Measurements from ENCODE around the gene ARHGEF4.

The ARHGEF4 gene

DNA sequence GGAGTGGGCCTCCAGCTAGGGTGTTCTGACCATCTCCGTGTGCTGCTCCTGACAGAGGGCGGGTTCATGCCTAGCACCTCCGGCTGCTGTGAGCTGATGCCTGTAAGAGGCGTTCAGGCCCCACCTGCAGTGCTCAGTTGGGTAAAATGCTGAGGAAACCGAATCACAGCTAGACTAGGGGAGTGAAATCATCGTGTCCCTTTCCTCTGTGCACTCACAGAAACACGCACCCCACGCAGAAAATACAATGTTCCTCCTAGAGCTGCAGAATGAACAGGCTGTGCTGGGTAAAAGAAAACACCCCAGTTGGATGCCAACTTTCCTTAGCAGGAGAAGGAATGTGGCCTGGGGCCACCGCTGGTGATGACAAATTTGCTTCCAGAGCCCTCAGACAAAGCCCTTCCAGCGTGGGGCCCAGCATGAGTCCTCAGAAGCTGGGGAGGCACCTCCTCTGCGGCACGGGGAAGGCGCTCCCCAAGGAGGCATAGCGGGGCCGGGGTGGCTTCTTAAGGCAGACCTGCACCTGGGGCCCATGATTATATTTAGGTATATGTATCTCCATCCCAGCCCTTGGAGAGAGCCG is 16.3 kb upstream of the ARHGEF4 start:
- DNase-seq: peak; percentile 58

DNA sequence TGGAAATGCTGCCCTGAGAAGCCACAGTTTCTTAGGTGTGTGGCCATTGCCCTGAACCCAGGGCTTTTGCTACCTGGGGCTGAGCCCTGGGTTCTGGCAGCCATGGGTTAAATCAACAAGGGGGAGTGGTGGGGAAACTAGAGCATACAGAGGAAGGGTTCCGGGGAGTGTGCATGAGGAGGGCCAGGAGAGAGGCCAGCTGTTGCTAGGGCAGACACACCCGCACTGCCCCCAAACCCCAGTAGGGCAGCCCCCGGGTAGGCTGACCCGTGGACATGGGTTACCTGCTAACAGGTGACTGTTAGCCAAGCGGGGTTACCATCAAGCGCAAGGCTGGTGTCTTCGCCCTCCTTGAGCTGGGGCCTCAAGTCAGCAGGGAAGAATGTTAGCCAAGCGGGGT is 14.8 kb upstream of the ARHGEF4 start:
- no peak for DNase-seq

DNA sequence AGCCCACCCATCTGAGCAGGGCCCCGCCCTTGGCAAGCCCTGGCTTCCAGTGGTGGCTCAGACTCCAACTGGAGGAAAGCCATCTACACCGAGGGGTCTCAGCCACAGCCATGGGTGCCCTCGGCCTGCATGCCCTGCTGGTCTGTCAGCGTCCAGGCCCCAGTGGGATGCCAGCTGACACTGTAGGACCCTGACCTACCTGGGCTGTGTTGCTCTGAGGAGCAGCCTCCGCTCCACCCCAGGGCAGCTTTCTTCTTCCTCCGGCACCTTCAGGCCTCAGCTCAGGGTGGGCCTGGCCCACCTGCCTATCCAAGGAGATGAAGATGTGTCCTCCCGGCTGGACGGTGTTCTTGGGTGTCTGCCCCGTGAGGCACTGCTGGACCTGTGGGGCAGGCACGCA is 13.9 kb upstream of the ARHGEF4 start:
- no peak for DNase-seq

DNA sequence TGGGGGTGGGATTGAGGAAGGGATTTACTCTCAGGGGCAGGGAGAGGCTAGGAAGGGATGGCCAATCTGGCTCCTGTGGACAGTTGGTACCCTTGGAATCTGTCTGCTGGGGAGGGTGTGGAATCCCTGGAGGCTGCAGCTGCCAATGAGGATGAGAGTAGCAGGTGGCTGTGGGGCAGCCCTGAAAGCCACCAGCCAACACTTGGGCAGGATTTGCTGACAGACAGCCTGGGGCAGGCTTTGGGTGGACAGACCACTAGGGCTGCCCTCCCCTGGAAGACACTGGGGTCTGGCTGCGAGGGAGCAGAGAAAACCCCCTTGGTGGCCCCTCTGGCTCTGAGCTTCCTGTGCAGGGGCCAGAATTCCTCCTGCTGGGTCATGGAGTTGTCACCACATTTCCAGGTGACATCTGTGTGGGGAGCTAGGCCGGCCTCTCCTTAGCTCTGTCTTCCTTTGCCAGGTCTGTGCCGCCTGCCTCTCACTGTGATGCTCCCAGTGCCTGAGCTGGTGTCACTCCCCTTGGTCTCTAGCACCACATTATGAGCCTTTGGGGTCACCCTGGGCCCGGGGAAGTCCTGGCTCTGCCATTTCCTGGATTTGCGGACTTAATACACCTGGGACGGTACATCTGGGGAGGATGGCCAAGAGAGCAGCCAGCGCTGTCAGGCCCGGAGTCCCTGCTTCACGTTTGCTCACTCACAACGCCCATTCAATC is 13.4 kb upstream of the ARHGEF4 start:
- DNase-seq: no peak

DNA sequence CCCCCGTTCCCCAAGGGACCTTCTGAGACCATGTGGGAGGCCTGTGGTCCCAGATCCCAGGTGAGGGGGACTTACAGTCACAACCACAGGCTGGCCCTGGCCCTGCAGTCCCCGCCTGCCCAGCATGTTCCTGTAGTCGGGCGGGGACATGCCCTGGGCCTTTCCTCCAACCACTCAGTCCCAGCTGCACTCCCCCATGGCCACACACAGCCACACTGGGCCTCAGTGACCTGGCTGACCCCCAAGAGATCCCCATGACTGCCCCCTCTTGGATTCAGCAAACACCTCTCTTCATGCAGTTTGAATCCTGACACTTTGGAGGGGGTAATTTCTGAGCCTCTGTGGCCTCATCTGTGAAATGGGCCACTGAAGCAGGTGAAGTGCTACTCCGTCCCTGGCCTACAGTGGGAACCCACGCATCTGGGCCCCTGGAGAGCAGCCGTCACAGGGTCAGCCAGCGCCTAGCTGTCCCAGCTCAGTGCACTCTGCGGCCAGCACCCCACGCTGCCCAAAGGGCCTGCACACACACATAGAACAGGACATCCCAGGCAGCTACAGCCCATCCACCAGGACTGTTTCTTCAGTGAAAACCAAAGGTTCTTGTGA is 12.7 kb upstream of the ARHGEF4 start:
- DNase-seq: no peak

DNA sequence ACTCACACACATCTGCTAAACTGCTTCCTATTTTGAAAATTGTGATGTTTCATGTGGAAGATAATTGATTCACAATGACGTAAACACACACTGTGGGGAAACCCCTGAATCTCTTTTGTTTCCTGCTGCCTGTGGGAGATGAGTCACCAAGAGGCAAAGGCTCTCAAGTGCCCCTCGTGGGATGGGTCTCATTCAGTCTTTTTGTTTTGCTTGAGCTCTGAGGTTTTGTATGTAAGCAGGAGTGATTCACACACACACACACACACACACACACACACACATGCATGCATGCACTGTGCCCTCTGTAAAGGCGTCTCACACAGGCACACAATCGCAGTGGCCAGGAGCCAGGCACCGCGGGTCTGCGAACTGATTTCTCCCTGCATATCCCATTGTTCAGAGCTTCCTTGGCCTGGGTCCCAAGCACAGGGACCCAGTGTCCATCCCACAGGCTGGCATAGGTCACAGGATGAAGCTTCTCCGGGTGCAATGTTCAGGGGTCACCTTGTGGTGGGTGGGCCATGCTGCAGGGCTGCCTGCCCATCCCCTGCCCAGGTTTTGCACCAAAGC is 12.1 kb upstream of the ARHGEF4 start:
- DNase-seq: peak; percentile 50

DNA sequence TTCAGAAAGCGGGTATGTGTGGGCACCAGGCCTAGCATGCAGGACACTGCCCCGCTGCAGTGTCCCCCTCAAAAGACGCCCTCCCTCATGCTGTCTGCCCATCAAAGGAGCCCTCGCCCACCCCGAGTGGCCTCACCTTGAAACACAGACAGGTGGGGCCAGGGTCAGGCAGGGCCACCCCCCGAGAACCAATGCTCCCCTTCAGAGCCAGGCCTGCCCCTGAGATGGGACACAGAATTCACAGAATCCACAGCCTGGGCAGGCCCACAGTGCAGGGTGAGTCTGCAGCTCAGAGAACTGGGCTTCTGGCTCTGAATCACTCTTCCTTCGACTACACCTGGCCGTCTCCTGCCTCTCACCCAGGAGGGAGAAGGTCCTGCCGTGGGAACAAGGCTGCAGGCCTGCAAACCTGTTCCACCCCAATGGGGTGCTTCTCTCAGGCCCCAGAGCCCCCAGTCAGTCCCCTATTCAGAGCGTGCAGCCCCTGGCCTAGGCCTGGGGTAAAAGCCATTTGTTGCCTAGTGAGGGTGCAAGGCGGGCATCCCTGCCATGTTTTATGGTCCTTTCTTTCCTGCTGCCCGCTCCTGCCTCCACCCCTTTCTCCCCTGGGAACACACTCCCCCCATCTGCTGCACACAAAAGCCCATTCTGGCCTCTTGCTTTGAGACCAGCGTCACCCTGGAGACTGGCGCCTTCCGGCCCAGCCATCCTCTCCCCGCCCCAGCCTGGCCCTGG is 11.3 kb upstream of the ARHGEF4 start:
- peak; percentile 65 for DNase-seq

DNA sequence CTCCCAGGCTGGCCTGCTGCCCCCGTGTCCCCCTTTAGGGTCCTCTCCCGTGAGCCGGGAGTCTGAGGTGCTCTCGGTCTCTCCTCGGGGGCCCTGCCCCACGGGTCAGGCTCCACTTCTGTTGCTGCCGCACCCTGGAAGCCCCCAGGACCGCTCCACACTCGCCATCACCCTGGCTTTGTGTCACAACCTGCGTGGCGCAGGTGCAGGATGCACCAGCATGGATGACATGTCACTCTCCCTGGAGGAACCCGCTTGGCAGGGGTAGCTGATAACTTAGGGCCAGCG is 10.8 kb upstream of the ARHGEF4 start:
- peak; percentile 45 for DNase-seq

DNA sequence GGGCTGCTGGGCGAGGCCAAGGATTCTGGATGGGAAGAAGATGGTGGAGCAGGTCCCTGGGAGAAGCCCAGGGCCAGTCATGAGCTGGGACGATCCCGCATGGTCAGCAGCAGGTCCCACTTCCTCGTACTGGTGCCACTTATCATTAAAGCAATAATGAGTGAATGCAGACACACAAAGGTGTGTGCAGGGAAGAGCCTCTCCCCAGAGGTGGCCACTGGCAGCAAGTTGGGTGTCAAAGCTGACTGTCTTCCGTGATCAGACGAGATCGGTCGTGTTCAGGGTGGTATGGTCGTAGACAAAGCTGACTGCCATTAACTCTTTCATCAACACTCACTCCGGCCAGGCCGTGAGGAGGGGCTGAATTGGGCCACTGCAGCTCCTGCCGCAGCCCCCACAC is 10.3 kb upstream of the ARHGEF4 start:
- no peak for DNase-seq

DNA sequence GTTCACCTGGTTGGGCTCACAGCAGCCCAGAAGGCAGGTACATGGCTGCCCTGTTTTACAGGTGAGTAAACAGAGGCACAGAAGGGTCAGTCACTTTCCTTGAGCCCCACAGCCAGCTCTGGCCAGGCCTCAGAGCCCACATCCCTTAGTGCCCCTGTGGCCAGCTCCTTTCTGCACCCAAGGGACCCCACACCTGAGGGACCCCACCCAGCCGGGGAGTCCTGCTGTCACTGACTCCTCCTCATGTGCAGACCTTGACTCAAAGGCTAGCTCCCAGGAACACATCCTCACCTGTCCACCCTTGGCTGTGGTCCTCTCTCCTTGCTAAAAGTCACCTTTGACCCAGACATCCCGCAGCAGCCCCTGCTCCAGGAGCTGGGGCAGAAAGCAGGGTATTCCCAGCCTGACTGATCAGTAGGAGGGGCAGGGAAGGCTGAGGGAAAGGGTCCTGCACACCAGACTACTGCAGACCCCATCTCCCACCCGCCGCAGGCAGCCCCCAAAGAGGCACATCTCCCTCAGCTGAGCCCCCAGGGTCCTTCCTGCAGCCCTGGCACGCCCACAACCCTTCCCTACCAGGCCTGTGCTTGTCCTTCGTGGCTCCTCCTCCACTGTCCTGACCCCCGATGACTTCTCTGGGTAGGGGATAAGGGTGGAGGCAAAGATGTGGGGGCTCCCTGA is 9.8 kb upstream of the ARHGEF4 start:
- no peak for DNase-seq

DNA sequence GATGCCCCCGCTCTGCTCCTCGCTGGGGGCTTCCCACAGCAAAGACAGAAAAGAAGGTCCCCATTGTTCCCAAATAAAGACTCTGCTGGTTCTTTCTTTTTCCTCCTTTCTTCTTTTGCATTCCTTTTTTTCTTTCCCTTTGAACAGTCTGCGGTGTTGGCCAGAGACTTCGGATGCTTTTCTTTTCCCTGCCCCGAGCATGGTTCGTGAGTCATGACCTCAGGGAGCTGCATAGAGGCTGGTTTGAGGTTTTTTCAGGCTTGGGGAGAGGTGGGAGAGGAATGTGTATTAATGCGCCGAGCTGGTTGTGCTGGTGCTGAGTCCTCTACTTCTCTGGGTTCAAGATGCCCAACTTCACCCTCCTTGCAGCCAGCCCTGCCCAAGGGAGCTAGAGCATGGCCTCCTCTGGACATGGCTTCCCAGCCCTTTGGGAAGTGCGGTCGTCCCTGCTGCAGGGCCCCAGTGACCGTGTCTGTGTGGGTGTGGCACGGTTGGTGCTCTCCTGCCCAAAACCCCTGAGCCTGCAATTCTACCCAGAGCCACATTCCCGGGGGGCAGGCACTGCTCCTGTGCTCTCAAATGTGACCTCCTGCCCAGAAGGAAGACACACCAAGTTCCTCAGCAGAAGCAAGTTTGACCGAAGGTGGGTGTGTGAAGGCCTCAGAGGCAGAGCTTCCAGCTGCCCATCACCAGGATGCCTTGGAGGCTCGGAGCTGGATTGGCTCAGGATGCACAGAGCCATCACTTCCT is 9.0 kb upstream of the ARHGEF4 start:
- DNase-seq: no peak

DNA sequence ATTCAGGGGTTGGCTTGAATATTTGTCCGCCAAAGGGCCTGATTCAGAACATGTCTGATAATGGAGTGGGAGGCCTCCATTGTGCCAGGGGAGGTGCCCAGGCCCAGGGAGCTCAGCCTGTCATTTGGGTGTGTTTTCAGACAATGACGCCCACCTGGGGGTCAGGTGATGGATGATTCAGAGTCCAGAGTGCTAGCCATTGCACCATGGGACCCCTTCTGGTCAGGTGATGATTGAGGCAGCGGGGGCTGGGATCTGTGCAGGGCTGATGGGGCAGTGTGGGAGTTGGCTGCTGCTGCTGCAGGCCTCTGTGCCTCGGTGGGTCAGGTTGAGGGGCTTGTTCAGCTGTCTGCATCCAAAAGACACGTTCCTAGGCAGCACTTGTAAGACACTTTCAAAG is 8.3 kb upstream of the ARHGEF4 start:
- no peak for DNase-seq

DNA sequence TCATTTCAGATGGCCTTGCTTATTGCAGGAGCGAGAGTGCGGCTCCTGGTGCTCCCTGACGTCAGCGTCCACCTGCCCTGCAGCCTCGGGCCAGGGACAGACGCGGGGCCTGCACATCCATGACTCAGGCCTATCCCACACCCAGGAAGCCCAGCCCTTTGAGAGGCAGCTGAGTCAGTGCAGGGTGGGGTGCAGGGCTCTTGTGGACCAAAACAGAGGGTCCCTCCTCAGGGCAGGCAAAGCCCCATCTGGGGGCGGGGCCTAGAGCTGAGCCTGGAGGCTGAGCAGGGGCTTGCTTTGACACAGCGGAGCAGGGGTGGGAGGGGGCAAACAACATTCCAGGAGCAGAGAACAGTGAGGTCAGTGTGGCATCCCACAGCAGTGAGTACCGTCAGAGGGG is 7.7 kb upstream of the ARHGEF4 start:
- DNase-seq: no peak

DNA sequence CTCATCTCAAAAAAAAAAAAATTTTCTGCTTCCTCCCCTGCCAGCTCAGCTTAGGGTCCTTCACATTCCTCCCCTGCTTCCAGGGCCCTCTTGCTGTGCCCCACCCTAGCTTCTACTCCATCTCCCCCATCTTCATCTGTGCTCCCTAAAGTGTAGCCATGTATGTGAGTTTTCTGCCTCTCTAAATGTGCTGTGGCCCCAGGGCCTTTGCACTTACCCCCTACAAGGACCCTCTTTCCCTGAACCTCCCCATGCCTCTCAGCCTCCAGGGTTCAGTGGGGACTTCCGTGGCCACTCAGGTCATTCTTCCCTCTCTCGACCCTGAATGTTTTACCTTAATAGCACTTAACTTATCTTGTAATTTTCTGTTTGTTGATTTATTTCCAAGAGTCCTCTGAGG is 6.2 kb upstream of the ARHGEF4 start:
- no peak for DNase-seq

DNA sequence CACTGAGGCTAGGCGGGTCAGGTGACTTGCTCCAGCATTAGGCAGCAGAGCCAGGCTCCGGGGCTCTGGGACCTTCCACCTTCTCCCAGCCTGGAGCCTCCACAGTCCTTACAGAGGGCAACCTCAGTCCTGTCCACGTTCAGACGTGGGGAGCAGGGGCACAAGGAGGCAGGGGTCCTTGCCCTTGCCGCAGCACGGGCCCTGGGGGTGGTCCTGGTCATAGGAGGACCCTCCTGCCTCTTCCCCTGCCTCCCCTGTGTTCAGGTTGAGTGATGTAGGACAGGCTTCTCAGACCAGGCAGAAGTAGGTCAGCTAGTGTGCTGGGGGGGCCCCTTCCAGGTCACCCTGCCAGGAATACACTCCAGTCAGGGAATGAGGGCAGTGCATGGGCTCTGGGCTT is 5.4 kb upstream of the ARHGEF4 start:
- DNase-seq: no peak

DNA sequence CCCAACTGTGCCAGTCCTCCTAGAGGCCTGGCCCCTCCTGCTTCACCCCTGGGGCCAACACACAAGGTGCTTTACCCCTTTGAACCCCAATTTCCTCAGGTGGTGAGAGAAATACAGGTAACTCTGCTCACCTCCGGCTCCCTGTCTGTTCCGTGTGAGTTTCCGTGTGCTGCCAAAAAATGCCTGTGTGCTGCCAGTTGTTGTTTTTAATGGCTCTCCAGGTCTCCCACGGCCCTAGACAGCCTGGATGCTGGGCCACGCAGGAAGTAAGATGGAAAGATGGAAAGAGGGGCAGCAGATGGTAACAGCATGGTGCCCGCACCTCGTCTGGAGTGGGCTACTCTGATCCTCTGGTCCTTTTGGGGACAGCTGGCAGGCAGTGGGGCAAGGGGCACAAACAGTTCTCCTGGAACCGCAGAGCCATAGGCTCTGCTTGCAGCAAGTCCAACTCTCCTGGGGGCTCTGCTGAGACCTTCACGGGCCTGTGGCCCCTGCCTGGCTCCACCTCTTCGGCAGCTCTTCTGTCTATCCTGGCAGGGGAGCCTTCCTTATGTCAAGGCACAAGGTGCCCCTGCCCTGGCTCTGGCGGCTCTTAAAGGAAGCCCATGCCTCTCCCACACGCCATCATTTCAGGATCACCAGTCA is 4.3 kb upstream of the ARHGEF4 start:
- DNase-seq: no peak

DNA sequence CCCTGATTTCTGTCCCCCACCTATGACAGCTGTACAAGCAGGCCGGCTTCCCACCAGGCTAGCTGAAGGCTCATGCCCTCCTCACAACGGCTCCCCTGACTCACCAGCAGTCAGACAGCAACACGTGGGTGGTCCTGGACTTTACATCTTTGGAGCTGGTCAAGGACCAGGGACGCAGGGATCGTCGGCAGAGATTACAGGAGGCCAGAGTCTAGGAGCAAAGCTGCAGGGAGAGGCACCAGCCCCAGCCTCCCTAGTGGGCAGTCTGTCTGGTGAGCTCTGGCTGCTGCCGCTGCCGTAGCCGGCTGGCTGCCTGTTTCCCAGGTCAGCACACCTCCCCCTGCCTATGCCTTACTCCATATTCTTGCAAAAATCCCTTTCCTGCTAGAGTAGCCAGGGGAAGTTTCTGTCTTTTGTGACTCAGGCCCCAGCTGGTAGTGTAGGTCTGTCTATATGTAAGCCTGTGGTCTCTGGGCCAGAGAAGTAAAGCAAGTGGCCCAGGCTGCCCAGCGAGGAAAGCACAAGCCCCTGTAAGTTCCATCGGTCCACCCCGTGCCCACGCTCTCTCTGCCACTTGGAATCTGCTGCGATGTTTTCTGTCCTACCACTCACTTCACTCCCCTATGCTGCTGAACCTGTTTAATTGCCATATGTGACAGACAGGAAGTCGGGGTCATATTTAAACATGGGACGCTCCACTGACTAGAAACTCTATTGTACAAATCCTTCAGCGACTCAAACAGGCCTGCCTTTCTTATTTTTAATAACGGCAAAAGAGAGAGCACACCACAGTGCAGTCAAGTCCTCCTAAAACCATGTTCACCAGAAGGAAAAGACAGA is 2.4 kb upstream of the ARHGEF4 start:
- no peak for DNase-seq

DNA sequence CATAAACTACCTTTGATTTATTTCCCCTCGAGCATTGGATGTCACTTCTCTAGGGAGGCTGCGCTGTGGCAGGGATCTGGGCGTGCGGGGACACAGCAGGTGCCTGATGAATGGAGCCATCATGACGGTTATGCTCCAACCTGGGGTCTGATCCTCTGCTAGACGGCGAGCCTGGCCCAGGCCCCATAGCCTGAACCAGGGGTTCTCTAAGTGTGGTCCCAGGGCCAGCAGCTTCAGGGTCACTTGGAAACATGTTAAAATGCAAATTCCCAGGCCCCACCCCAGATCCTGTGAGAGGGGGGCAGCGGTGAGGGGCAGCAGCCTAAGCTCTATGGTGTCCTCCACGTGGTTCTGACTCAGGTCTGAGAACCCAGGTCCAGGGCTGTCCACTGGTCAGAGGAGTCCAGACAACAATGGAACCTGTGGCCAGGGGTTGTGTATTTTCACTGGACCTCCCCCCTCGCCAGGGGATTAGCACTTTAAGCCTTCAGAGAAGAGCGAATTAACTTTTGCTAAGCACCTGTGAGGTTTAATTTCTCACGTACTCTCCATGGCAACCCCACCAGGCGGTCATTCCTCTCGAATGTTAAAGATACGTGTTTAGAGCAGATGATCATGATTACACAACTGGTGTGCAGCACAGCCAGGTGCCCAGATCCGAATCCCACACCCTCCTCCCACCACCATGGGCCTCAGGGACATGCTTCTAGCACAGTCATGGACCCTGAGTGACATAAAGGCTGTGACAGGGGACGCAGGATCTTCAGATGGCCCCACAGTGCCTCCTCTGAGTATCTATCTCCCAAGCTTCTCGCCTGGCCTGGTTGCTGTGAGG is 1.6 kb upstream of the ARHGEF4 start:
- DNase-seq: no peak

DNA sequence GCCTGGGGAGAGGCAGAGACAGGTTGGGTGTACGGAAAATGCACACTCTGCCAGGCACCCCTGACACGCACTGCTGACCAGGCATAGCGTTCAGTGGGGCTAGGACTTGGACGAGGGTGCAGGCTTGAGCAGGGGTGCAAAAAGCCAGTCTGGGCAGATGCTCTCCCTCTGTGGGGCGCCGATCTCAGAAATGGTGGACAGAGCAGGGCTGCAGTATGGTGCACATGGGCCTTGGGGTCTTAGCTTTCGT is 1.0 kb upstream of the ARHGEF4 start:
- no peak for DNase-seq

DNA sequence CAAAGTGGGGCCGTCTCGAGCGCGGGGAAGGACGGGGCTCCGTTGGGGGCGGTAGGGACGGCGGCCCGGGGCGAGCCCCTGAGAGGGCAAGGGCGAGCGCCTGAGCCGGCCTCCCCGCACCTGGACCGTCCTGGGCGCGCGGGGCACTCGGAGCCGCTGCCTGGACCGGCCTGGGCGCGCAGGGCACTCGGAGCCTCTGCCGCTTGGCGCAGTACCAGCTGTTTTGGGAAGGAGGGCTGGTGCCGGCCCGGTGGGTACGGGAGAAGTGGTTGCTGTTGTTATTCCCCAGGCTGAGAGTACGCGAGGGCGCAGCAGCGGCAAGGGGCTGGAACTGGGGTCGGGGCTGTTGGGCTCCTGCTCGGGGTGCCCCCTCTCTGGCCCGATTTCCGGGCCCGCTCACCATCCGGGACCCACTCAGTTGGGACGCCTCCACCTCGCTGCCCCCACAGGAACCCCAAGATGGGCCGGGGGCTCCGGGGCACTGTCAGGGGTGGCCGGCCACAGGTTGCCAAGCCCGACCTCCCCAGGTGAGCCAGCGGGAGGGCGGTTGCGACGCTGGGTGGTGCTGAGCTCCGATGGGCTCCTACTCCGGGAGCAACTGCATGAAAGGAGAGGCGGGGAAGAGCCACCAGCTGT is 579 bp downstream of the ARHGEF4 start:
- peak; percentile 55 for DNase-seq

All from retina (tissue), 1 donor.